GM20431 (cell line): ENCODE results near the gene CTLA4.
"Not testable (repeated sequence)": the region's sequence is repeated elsewhere in the genome, so short reads cannot be mapped to it uniquely, and the experiment has no call there.

Experiments
- in situ Hi-C: fragments of 300-500 bp; cut with MseI, MboI; formaldehyde crosslinking; loops from one replicate; pipeline ENCODE4 v1.15.0; 2020; ENCODE audit warnings: low sequenced_read_pairs; ENCODE audit not compliant: unreplicated experiment

CTLA4 gene

GRCh38 chr2:203855274-203855673 is 12.3 kb upstream of the CTLA4 start:
- in situ Hi-C loops = no loop called here

- in situ Hi-C loops = no loop called here
Measured at GRCh38 chr2:203857656-203858055, 9.9 kb upstream of the CTLA4 start.

GRCh38 chr2:203858176-203858575 is 9.4 kb upstream of the CTLA4 start:
- in situ Hi-C loops = no loop called here

GRCh38 chr2:203859030-203859789 is 8.4 kb upstream of the CTLA4 start:
- in situ Hi-C loops = no loop called here

GRCh38 chr2:203861197-203861596 is 6.4 kb upstream of the CTLA4 start:
- in situ Hi-C loops = no loop called here

GRCh38 chr2:203861607-203862006 is 6.0 kb upstream of the CTLA4 start:
- in situ Hi-C loops = no loop called here

- in situ Hi-C loops = no loop called here
Measured at GRCh38 chr2:203869223-203870042, 1.9 kb downstream of the CTLA4 start.

- in situ Hi-C loops = no loop called here
Measured at GRCh38 chr2:203870481-203870880, 2.9 kb downstream of the CTLA4 start.

- in situ Hi-C loops = no loop called here
Measured at GRCh38 chr2:203870941-203871340, 3.4 kb downstream of the CTLA4 start.

GRCh38 chr2:203871371-203871983 is 3.9 kb downstream of the CTLA4 start:
- in situ Hi-C loops = no loop called here

GRCh38 chr2:203873461-203873860 is 5.9 kb downstream of the CTLA4 start:
- in situ Hi-C loops = no loop called here

- in situ Hi-C loops = no loop called here
Measured at GRCh38 chr2:203873921-203874631, 6.5 kb downstream of the CTLA4 start.

GRCh38 chr2:203875471-203875870 is 7.9 kb downstream of the CTLA4 start:
- in situ Hi-C loops = no loop called here

GRCh38 chr2:203876328-203876727 is 8.8 kb downstream of the CTLA4 start:
- in situ Hi-C loops = no loop called here

- in situ Hi-C loops = no loop called here
Measured at GRCh38 chr2:203878063-203878462, 10.5 kb downstream of the CTLA4 start.

GRCh38 chr2:203880557-203881125 is 13.1 kb downstream of the CTLA4 start:
- in situ Hi-C loops = no loop called here

GRCh38 chr2:203881185-203881584 is 13.6 kb downstream of the CTLA4 start:
- in situ Hi-C loops = not testable (repeated sequence)

GRCh38 chr2:203882551-203882950 is 15.0 kb downstream of the CTLA4 start:
- in situ Hi-C loops = no loop called here

- in situ Hi-C loops = no loop called here
Measured at GRCh38 chr2:203886661-203887151, 19.1 kb downstream of the CTLA4 start.

- in situ Hi-C loops = no loop called here
Measured at GRCh38 chr2:203887677-203888076, 20.1 kb downstream of the CTLA4 start.
